PFSK-1 (cell line): Measurements from ENCODE around the gene SDK1.

Source experiments
- FOXP2 ChIP-seq: optimal IDR thresholded peaks from 2 replicates; pipeline ENCODE3; 2011; ENCODE audit warnings: borderline replicate concordance, control low read depth, inconsistent platforms; ENCODE audit not compliant: insufficient read depth; ENCODE audit errors: extremely low read length, extremely low read depth
- POLR2AphosphoS5 ChIP-seq: IDR thresholded peaks from 2 replicates; pipeline ENCODE4 v1.6.1; 2012; ENCODE audit warnings: low read depth, mild to moderate bottlenecking, control low read depth, low read length, moderate library complexity
- SIN3A ChIP-seq: IDR thresholded peaks from 2 replicates; pipeline ENCODE4 v1.6.1; 2012; ENCODE audit warnings: mild to moderate bottlenecking, low read length, moderate library complexity, borderline replicate concordance; ENCODE audit not compliant: insufficient read depth
- TAF1 ChIP-seq: IDR thresholded peaks from 2 replicates; pipeline ENCODE4 v1.6.1; 2012; ENCODE audit warnings: low read length, control low read depth, borderline replicate concordance; ENCODE audit not compliant: insufficient read depth
- TF ChIP-seq, protein P1 (sequence below), 2 experiments: IDR thresholded peaks; 2 replicates each; pipeline versions ENCODE4 v1.6.1 to v1.8.0; 2011 to 2012; ENCODE audit warnings: low read depth in 2 of 2, low read length in 2 of 2, control low read depth in 1 of 2, inconsistent platforms in 1 of 2, mild to moderate bottlenecking in 1 of 2, moderate library complexity in 1 of 2; ENCODE audit not compliant: insufficient read depth in 1 of 2

The SDK1 gene

GRCh38 chr7:4072161-4072925 lies 771.3 kb downstream of the SDK1 start:
- no peak for TF ChIP-seq SIN3A
- no peak for TF ChIP-seq FOXP2
- TF ChIP-seq, protein P1, sequence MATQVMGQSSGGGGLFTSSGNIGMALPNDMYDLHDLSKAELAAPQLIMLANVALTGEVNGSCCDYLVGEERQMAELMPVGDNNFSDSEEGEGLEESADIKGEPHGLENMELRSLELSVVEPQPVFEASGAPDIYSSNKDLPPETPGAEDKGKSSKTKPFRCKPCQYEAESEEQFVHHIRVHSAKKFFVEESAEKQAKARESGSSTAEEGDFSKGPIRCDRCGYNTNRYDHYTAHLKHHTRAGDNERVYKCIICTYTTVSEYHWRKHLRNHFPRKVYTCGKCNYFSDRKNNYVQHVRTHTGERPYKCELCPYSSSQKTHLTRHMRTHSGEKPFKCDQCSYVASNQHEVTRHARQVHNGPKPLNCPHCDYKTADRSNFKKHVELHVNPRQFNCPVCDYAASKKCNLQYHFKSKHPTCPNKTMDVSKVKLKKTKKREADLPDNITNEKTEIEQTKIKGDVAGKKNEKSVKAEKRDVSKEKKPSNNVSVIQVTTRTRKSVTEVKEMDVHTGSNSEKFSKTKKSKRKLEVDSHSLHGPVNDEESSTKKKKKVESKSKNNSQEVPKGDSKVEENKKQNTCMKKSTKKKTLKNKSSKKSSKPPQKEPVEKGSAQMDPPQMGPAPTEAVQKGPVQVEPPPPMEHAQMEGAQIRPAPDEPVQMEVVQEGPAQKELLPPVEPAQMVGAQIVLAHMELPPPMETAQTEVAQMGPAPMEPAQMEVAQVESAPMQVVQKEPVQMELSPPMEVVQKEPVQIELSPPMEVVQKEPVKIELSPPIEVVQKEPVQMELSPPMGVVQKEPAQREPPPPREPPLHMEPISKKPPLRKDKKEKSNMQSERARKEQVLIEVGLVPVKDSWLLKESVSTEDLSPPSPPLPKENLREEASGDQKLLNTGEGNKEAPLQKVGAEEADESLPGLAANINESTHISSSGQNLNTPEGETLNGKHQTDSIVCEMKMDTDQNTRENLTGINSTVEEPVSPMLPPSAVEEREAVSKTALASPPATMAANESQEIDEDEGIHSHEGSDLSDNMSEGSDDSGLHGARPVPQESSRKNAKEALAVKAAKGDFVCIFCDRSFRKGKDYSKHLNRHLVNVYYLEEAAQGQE (IDR thresholded peaks at IDR 0.05; ENCODE audit: insufficient read depth in 1 of 2, low read depth in 2 of 2, low read length in 2 of 2) = no peak
- no peak for TF ChIP-seq TAF1
- TF ChIP-seq POLR2AphosphoS5 = no peak

DNA sequence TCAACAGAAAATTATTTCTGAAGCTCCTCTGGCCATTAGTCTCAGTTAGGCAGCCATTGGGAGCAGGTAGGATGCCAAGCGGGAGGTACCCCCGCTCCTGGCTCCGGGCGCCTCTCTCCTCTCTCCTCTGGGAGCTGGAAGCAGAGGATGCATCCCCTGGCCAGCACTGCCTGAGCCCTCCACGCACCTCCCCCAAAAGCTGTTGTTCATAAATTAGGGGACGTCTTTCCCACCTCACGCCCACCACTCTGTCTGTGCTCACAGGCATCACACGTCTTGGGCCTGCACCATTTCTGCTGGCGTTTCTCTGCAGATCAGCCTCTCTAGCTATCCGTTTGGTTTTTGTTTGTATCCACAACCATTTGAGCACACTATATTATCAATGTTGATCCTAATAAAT lies 772.0 kb downstream of the SDK1 start:
- no peak for TF ChIP-seq FOXP2
- TF ChIP-seq, protein P1 (IDR thresholded peaks at IDR 0.05; ENCODE audit: insufficient read depth in 1 of 2, low read depth in 2 of 2, low read length in 2 of 2) = no peak
- no peak for TF ChIP-seq SIN3A
- TF ChIP-seq POLR2AphosphoS5 = no peak
- TF ChIP-seq TAF1 = no peak

GRCh38 chr7:4073750-4074149 lies 772.7 kb downstream of the SDK1 start:
- TF ChIP-seq, protein P1 (IDR thresholded peaks at IDR 0.05; ENCODE audit: insufficient read depth in 1 of 2, low read depth in 2 of 2, low read length in 2 of 2) = no peak
- TF ChIP-seq POLR2AphosphoS5 (no peak), FOXP2 (no peak), TAF1 (no peak), SIN3A (no peak)

DNA sequence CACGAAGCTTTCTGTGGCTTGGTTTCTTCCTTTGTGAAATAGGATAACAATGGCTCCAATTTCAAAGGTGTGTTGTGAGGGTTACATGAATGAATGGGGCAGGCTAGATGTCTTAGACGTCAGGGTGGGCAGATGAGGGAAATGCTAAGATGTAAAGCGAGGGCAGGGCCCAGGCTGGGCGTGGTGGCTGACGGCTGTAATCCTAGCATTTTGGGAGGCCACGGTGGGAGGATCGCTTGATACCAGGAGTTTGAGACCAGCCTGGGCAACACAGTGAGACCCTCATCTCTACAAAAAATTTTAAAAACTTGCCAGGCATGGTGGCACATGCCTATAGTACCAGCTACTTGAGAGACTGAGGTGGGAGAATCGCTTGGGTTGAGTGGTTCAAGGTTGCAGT lies 773.4 kb downstream of the SDK1 start:
- TF ChIP-seq, protein P1 (IDR thresholded peaks at IDR 0.05; ENCODE audit: insufficient read depth in 1 of 2, low read depth in 2 of 2, low read length in 2 of 2) = no peak
- no peak for TF ChIP-seq SIN3A
- no peak for TF ChIP-seq TAF1
- no peak for TF ChIP-seq POLR2AphosphoS5
- TF ChIP-seq FOXP2 = no peak

DNA sequence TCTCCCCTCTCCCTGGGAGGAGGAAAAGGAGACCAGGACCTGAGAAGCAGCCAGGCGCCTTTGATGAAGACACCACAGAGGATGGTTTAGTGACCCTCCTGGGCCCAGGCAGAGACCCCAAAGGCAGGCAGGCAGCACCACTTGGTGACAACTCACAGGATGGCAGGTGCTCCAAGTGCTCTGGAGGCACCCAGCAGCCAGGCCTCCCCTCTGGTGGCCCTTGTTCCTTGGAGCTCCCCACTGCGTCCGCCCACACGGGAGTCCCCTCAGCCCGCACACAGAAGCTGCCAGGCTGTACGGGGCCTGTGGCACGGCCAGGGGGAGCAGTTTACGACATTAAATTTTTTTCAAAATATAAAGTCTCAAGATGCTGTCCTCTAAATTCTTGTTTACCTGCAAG lies 773.9 kb downstream of the SDK1 start:
- TF ChIP-seq POLR2AphosphoS5 = no peak
- no peak for TF ChIP-seq TAF1
- no peak for TF ChIP-seq SIN3A
- TF ChIP-seq, protein P1 (IDR thresholded peaks at IDR 0.05; ENCODE audit: insufficient read depth in 1 of 2, low read depth in 2 of 2, low read length in 2 of 2) = no peak
- TF ChIP-seq FOXP2 = no peak
